Trophoblast cell (in vitro differentiated cells and primary cell): ENCODE data around the gene FAM135A.

Experiments used
- DNase-seq, 2 donors: peaks; one replicate each; pipeline ENCODE4 v3.0.0-alpha.2; 2016
- H2AFZ ChIP-seq: 2 replicates; pipeline ENCODE4 v1.6.1; 2013; ENCODE audit warnings: low read length, moderate library complexity, mild to moderate bottlenecking; ENCODE audit not compliant: insufficient read depth, poor library complexity
- H2AK5ac ChIP-seq: 2 replicates; pipeline ENCODE4 v1.6.1; 2013; ENCODE audit warnings: mild to moderate bottlenecking, low read length
- H2BK120ac ChIP-seq: 2 replicates; pipeline ENCODE4 v1.6.1; 2013; ENCODE audit warnings: low read length, mild to moderate bottlenecking, moderate library complexity; ENCODE audit not compliant: insufficient read depth, poor library complexity
- H2BK12ac ChIP-seq: 2 replicates; pipeline ENCODE4 v1.6.1; 2013; ENCODE audit warnings: mild to moderate bottlenecking, low read length, moderate library complexity
- H2BK5ac ChIP-seq: 2 replicates; pipeline ENCODE4 v1.6.1; 2013; ENCODE audit warnings: low read length, low read depth, moderate library complexity, mild to moderate bottlenecking; ENCODE audit not compliant: poor library complexity
- H3K14ac ChIP-seq: 2 replicates; pipeline ENCODE4 v1.6.1; 2013; ENCODE audit warnings: mild to moderate bottlenecking, low read length
- H3K18ac ChIP-seq: 2 replicates; pipeline ENCODE4 v1.6.1; 2013; ENCODE audit warnings: mild to moderate bottlenecking, low read length
- H3K23ac ChIP-seq: 2 replicates; pipeline ENCODE4 v1.6.1; 2013; ENCODE audit warnings: low read length
- H3K27ac ChIP-seq: 2 replicates; pipeline ENCODE4 v1.5.1; 2013; ENCODE audit warnings: low read depth, mild to moderate bottlenecking, inconsistent platforms, low read length, moderate library complexity
- H3K27me3 ChIP-seq: 2 replicates; pipeline ENCODE4 v1.6.1; 2013; ENCODE audit warnings: inconsistent platforms, mild to moderate bottlenecking, low read length, moderate library complexity; ENCODE audit not compliant: insufficient read depth
- H3K36me3 ChIP-seq, 2 experiments: 1 replicate in 1 of 2; 2 replicates in 1 of 2; pipeline ENCODE4 v1.6.1; 2013; ENCODE audit warnings: low read length in 2 of 2, mild to moderate bottlenecking in 2 of 2, moderate library complexity in 1 of 2; ENCODE audit not compliant: insufficient read depth in 2 of 2, control insufficient read depth in 1 of 2
- H3K4ac ChIP-seq: 2 replicates; pipeline ENCODE4 v1.6.1; 2013; ENCODE audit warnings: low read depth, mild to moderate bottlenecking, low read length, moderate library complexity
- H3K4me1 ChIP-seq, 2 experiments: 1 replicate in 1 of 2; 2 replicates in 1 of 2; pipeline ENCODE4 v1.6.1; 2013; ENCODE audit warnings: low read length in 2 of 2, mild to moderate bottlenecking in 2 of 2, moderate library complexity in 1 of 2; ENCODE audit not compliant: insufficient read depth in 2 of 2, control insufficient read depth in 1 of 2
- H3K4me2 ChIP-seq: 2 replicates; pipeline ENCODE4 v1.6.1; 2013; ENCODE audit warnings: inconsistent platforms, mild to moderate bottlenecking, low read length, moderate library complexity
- H3K4me3 ChIP-seq: 2 replicates; pipeline ENCODE4 v1.5.1; 2013; ENCODE audit warnings: mild to moderate bottlenecking, low read depth, low read length, inconsistent platforms
- H3K79me1 ChIP-seq: one replicate; pipeline ENCODE4 v1.6.1; 2013; ENCODE audit warnings: low read length
- H3K79me2 ChIP-seq: 2 replicates; pipeline ENCODE4 v1.6.1; 2013; ENCODE audit warnings: low read length, mild to moderate bottlenecking; ENCODE audit not compliant: control insufficient read depth, insufficient read depth, poor library complexity
- H3K9ac ChIP-seq: 2 replicates; pipeline ENCODE4 v1.6.1; 2013; ENCODE audit warnings: mild to moderate bottlenecking, low read length
- H3K9me3 ChIP-seq: 2 replicates; pipeline ENCODE4 v1.6.1; 2013; ENCODE audit warnings: low read depth, mild to moderate bottlenecking, control low read depth, inconsistent platforms, low read length; ENCODE audit not compliant: insufficient read depth
- H4K12ac ChIP-seq: 2 replicates; pipeline ENCODE4 v1.6.1; 2013; ENCODE audit warnings: low read depth, mild to moderate bottlenecking, low read length, moderate library complexity
- H4K8ac ChIP-seq: 2 replicates; pipeline ENCODE4 v1.6.1; 2013; ENCODE audit warnings: low read depth, mild to moderate bottlenecking, low read length, moderate library complexity
- H4K91ac ChIP-seq: one replicate; pipeline ENCODE4 v1.6.1; 2013; ENCODE audit warnings: low read depth, mild to moderate bottlenecking, low read length, moderate library complexity
- whole genome bisulfite sequencing: extraction: QIAGEN DNeasy Blood & Tissue Kit; methylation state at CpG from one replicate; pipeline ENCODE4 v1.1.7; 2013; ENCODE audit warnings: missing lambda C conversion rate; ENCODE audit not compliant: insufficient read length, insufficient coverage; ENCODE audit errors: extremely low coverage; 5-methylcytosine and 5-hydroxymethylcytosine counted together

The FAM135A gene

GRCh38 chr6:70415247-70415646, 1.9 kb downstream of the FAM135A start:
- H4K8ac ChIP-seq, result no peak overlapping the region
- no peaks in the 10 kb centered on the region for H3K9me3 ChIP-seq
- no peaks in the 10 kb centered on the region for H3K4me1 ChIP-seq
- no peak overlapping the region for H2BK5ac ChIP-seq
- no peak overlapping the region for H2AK5ac ChIP-seq
- no peak overlapping the region for H3K4me2 ChIP-seq
- no peak overlapping the region for H3K23ac ChIP-seq
- no peak overlapping the region for H3K4ac ChIP-seq
- no peak overlapping the region for H3K14ac ChIP-seq
- H3K79me1 ChIP-seq, result peaks cover 10% of the 10 kb centered on the region
- H3K36me3 ChIP-seq, result peaks cover 0 to 3% of the 10 kb centered on the region in 2 experiments
- H3K4me3 ChIP-seq, result no peak overlapping the region
- H3K9ac ChIP-seq, result no peak overlapping the region
- no peak overlapping the region for H3K27ac ChIP-seq
- no peak overlapping the region for H2BK12ac ChIP-seq
- no peak overlapping the region for H4K91ac ChIP-seq
- no peaks in the 10 kb centered on the region for H3K27me3 ChIP-seq
- H3K18ac ChIP-seq, result no peak overlapping the region
- no peak for DNase-seq
- no peak overlapping the region for H2BK120ac ChIP-seq
- H3K79me2 ChIP-seq, result peaks cover 6% of the 10 kb centered on the region
- H2AFZ ChIP-seq, result no peak overlapping the region
- H4K12ac ChIP-seq, result no peak overlapping the region

DNA sequence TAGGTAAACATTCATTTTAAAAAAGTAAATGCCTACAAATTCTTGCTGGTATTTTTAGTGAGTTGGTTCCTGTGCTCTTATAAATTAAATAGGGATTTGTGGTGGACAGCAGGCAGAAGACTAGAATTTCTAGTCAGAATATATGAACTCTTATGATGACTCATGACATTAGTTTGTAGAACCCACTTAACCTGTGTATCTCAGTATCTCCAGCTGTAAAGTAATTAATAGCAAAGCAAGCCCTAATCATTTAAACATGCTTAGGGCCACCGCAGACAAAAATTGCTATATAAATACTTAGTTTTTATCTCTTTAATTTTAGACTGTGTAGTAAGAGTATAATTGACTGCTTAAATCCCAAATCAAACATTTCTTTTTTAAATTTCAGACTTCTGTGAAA, 2.4 kb downstream of the FAM135A start:
- no peak overlapping the region for H3K18ac ChIP-seq
- H2BK5ac ChIP-seq, result no peak overlapping the region
- no peak overlapping the region for H3K4ac ChIP-seq
- H3K27ac ChIP-seq, result no peak overlapping the region
- H3K9ac ChIP-seq, result no peak overlapping the region
- H3K79me1 ChIP-seq, result peaks cover 10% of the 10 kb centered on the region
- no peak overlapping the region for H3K4me3 ChIP-seq
- WGBS, result no CpG with 5 or more reads among the region's 1 CpG
- no peak overlapping the region for H3K4me2 ChIP-seq
- no peak overlapping the region for H4K91ac ChIP-seq
- H2BK120ac ChIP-seq, result no peak overlapping the region
- DNase-seq, result no peak
- peaks cover 0 to 3% of the 10 kb centered on the region in 2 experiments for H3K36me3 ChIP-seq
- H2BK12ac ChIP-seq, result no peak overlapping the region
- H2AK5ac ChIP-seq, result no peak overlapping the region
- peaks cover 6% of the 10 kb centered on the region for H3K79me2 ChIP-seq
- no peaks in the 10 kb centered on the region for H3K27me3 ChIP-seq
- H2AFZ ChIP-seq, result no peak overlapping the region
- H3K4me1 ChIP-seq, result no peaks in the 10 kb centered on the region
- H3K14ac ChIP-seq, result no peak overlapping the region
- no peak overlapping the region for H4K8ac ChIP-seq
- no peak overlapping the region for H3K23ac ChIP-seq
- no peaks in the 10 kb centered on the region for H3K9me3 ChIP-seq
- no peak overlapping the region for H4K12ac ChIP-seq

DNA sequence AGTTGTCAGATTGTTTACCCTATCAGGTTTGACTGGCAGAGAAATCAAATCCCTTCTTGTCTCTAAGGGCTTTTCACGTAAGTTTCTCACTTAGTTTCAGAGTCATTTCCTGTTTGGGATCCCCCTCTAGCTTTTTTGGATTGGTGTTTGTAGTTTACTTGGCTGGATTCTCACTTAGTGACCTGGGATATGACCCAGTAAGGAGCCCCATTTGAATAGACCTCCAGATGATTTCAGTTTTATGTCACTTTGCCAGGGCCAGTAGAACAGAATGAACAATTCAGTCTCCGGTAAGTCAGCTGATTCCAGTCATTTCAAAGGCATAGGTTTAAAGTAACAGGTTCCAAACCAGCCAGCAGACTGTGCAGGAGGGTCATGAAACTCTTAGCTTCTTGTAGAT, 8.2 kb downstream of the FAM135A start:
- Histone ChIP-seq H2BK5ac (no peak overlapping the region), H2BK12ac (no peak overlapping the region), H3K4me3 (no peak overlapping the region), H2BK120ac (no peak overlapping the region), H4K91ac (no peak overlapping the region), H4K12ac (no peak overlapping the region), H3K79me1 (no peaks in the 10 kb centered on the region), H3K4me1 (no peaks in the 10 kb centered on the region), H2AFZ (no peak overlapping the region), H3K23ac (no peak overlapping the region), H3K79me2 (no peaks in the 10 kb centered on the region), H2AK5ac (no peak overlapping the region), H3K9me3 (no peaks in the 10 kb centered on the region), H3K9ac (no peak overlapping the region), H3K36me3 (peaks cover 0 to 3% of the 10 kb centered on the region in 2 experiments), H3K4me2 (no peak overlapping the region), H3K4ac (no peak overlapping the region), H3K18ac (no peak overlapping the region), H3K27me3 (no peaks in the 10 kb centered on the region), H3K27ac (no peak overlapping the region), H3K14ac (no peak overlapping the region), H4K8ac (no peak overlapping the region)
- WGBS, result no CpG with 5 or more reads among the region's 2 CpGs
- DNase-seq, result no peak

DNA sequence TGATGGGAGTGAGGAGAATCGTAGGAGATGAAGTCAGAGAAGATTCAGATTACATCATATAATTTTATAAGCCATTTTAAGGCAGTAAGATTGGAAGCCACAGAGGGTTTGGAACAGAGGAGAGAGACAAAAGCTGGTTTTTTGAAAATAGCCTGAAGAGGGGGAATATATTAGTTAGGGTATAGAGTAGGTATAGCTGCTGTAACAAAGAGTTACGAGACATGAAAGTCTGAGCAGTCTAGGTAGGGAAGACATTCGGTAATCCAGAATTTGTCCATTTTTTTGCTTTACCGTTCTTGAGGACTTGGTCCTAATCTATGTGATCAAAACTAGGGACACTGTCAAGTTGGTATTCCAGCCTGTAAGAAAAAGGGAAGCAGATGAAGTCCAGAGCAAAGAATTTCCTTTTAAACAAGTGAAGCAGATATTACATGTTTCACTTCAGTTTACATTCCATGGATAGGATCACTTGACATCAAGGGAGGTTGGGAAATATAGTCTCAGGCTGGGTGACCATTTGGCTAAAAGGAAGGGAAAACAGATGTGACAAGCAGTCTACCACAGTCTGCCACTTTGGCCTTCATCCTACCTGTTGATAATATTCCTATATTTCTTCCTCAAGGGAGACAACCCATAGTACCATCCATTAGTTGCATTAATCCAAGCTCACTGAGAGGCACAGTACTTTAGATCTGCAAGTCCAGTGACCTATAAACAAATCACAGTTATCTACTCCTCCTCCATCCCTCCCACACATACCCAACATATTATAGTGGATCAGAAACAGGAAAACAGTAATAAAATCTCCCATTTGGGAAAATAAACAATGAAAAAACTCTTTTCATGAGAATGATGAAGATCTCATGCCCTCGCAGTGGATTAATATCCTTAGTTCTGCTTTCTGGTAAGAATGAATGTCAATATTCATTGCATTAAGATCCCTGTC, 10.2 kb downstream of the FAM135A start:
- H3K4me1 ChIP-seq, result no peaks in the 10 kb centered on the region
- no peaks in the 10 kb centered on the region for H3K9me3 ChIP-seq
- H3K27ac ChIP-seq, result no peak overlapping the region
- no peak overlapping the region for H3K4ac ChIP-seq
- no peak overlapping the region for H3K4me3 ChIP-seq
- no peak overlapping the region for H3K23ac ChIP-seq
- no peaks in the 10 kb centered on the region for H3K27me3 ChIP-seq
- H3K36me3 ChIP-seq, result peaks cover 2 to 3% of the 10 kb centered on the region in 2 experiments
- H3K18ac ChIP-seq, result no peak overlapping the region
- H2AK5ac ChIP-seq, result no peak overlapping the region
- H4K12ac ChIP-seq, result no peak overlapping the region
- no peak overlapping the region for H3K14ac ChIP-seq
- 100% methylated on average over 1 of the region's 5 CpGs for WGBS
- H4K8ac ChIP-seq, result no peak overlapping the region
- H2BK12ac ChIP-seq, result no peak overlapping the region
- no peak overlapping the region for H4K91ac ChIP-seq
- H2BK120ac ChIP-seq, result no peak overlapping the region
- H3K79me2 ChIP-seq, result no peaks in the 10 kb centered on the region
- no peak overlapping the region for H2AFZ ChIP-seq
- no peaks in the 10 kb centered on the region for H3K79me1 ChIP-seq
- DNase-seq, result no peak
- no peak overlapping the region for H2BK5ac ChIP-seq
- H3K9ac ChIP-seq, result no peak overlapping the region
- H3K4me2 ChIP-seq, result no peak overlapping the region
